Hematopoietic multipotent progenitor cell treated with erythropoietin and hydrocortisone succinate and interleukin-3 and kit ligand, for 8 days (in vitro differentiated cells): ENCODE data around the gene LAMB2.

Source experiments
- DNase-seq: peaks from one replicate; pipeline ENCODE4 v3.0.0-alpha.2; 2015

The LAMB2 gene

GRCh38 chr3:49132437-49133225 is at the start of gene LAMB2:
Gene LAMB2 (minus strand): TSS chr3:49133050. CDS start chr3:49132867, 183 bp downstream.
- DNase-seq: no peak

GRCh38 chr3:49181351-49181750 is 48.5 kb upstream of the LAMB2 start:
- DNase-seq: no peak

GRCh38 chr3:49180116-49180515 is 47.3 kb upstream of the LAMB2 start:
- DNase-seq: no peak

GRCh38 chr3:49177073-49177472 is 44.2 kb upstream of the LAMB2 start:
- no peak for DNase-seq

GRCh38 chr3:49175530-49175929 is 42.7 kb upstream of the LAMB2 start:
- no peak for DNase-seq

- no peak for DNase-seq
These were observed 41.6 kb upstream of the LAMB2 start for GRCh38 chr3:49174397-49174985.

GRCh38 chr3:49173792-49174170 is 40.9 kb upstream of the LAMB2 start:
- DNase-seq: no peak

- peak; percentile 79 for DNase-seq
These were observed 40.4 kb upstream of the LAMB2 start for GRCh38 chr3:49173116-49173791.

GRCh38 chr3:49172551-49173041 is 39.7 kb upstream of the LAMB2 start:
- peak; percentile 20 for DNase-seq

GRCh38 chr3:49171775-49172500 is 39.1 kb upstream of the LAMB2 start:
- DNase-seq: peak; percentile 10

- peak; percentile 90 for DNase-seq
These were observed 38.4 kb upstream of the LAMB2 start, which contains the start of gene KLHDC8B for GRCh38 chr3:49171119-49171774. Gene KLHDC8B (plus strand): TSS chr3:49171598. CDS start chr3:49172770, 1,172 bp downstream.

- DNase-seq: peak; percentile 21
These were observed 37.9 kb upstream of the LAMB2 start for GRCh38 chr3:49170744-49171118.

GRCh38 chr3:49166752-49167556 is 34.1 kb upstream of the LAMB2 start:
- no peak for DNase-seq

GRCh38 chr3:49165771-49166751 is 33.2 kb upstream of the LAMB2 start, which contains the start of gene CCDC71:
Gene CCDC71 (minus strand): TSS chr3:49166331. CDS start chr3:49164208, 2,123 bp downstream.
- peak; percentile 84 for DNase-seq

GRCh38 chr3:49164983-49165720 is 32.3 kb upstream of the LAMB2 start:
- DNase-seq: peak; percentile 20

- DNase-seq: no peak
These were observed 30.8 kb upstream of the LAMB2 start for GRCh38 chr3:49163609-49164008.

GRCh38 chr3:49162751-49163419 is 30.0 kb upstream of the LAMB2 start:
- no peak for DNase-seq

- DNase-seq: no peak
These were observed 29.1 kb upstream of the LAMB2 start for GRCh38 chr3:49161808-49162530.
